GM18505 (cell line): ENCODE results near the gene MEIOB.

ENCODE experiments used
- ATAC-seq: cut with Tn5 transposase; IDR thresholded peaks from one replicate; pipeline ENCODE4 v1.9.1; 2021; ENCODE audit not compliant: unreplicated experiment
- POLR2A ChIP-seq: IDR thresholded peaks from 4 replicates; pipeline ENCODE4 v1.6.1; 2011; ENCODE audit warnings: borderline replicate concordance; ENCODE audit not compliant: insufficient read depth, insufficient read length; ENCODE audit errors: extremely low read depth

The MEIOB gene

DNA sequence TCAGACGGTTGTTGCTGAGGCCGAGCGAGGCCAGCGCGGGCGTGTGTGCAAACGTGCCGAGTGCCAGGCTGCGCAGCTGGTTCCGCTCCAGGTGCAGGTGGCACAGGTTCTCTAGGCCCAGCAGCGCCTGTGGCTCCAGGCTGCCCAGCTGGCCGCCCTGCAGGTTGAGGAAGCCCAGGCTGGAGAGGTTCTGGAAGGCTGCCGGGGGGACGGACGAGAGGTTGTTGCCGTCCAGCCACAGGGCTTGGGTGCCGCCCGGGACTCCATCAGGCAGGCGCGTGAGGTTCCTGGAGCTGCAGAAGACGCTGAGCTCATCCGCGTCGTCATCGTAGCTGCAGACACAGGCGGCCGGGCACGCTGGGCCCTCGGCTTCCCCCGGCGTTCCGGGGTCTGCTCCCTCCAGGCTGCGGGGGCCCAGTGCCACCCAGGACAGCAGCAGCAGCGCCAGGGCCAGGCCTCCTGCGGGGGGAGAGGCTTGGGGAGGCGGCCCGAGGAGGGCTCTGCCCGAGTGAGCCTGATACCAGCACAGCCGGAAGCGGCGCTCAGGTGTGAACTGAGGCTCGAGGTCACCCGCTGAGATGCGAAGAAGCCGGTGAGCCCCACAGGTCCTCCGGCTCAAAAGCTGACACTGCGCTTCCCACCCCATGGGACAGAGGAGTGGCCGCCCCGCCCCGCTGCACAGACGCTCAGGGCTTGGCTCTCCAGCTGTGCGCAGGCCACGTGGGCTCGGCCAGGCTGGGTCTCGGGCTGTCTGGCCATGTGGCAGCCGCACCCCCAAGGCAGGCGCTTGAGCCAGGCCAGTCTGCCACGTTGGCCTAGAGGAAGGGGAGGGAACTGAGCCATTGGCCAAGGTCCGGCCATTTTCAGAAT, 79.8 kb downstream of the MEIOB start:
- no peak for TF ChIP-seq POLR2A
- no peak for ATAC-seq

- no peak for ATAC-seq
- no peak for TF ChIP-seq POLR2A
Measured at GRCh38 chr16:1791256-1791942, 80.6 kb downstream of the MEIOB start.

- no peak for ATAC-seq
- TF ChIP-seq POLR2A: no peak
Measured at GRCh38 chr16:1790611-1791255, 81.2 kb downstream of the MEIOB start.

DNA sequence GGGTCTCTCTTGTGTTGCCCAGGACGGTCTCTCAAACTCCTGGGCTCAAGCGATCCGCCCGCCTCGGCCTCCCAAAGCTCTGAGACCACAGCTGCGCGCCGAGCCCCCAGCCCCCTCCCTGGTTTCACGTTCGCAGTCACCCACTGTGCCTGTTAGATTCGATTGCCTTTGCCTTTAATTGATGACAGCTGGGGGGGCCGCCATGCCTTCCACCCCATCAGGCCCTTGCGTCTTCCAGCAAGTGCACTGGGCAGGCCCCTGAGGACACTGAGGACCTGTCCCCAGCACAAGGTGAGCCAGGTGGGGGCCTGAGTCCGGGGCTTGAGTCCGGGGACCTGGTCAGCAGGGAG, 81.7 kb downstream of the MEIOB start:
- no peak for ATAC-seq

GRCh38 chr16:1789643-1790045, 82.3 kb downstream of the MEIOB start:
- no peak for ATAC-seq

More for the DNA sequence above, 81.7 kb downstream of the MEIOB start:
- TF ChIP-seq POLR2A: no peak

GRCh38 chr16:1788708-1789100, 83.3 kb downstream of the MEIOB start:
- TF ChIP-seq POLR2A: no peak
- no peak for ATAC-seq

More at GRCh38 chr16:1789643-1790045, 82.3 kb downstream of the MEIOB start:
- no peak for TF ChIP-seq POLR2A

- no peak for ATAC-seq
- TF ChIP-seq POLR2A: no peak
Measured at GRCh38 chr16:1788095-1788707, 83.8 kb downstream of the MEIOB start.

- no peak for TF ChIP-seq POLR2A
- ATAC-seq: no peak
Measured at GRCh38 chr16:1787322-1788094, 84.5 kb downstream of the MEIOB start.

DNA sequence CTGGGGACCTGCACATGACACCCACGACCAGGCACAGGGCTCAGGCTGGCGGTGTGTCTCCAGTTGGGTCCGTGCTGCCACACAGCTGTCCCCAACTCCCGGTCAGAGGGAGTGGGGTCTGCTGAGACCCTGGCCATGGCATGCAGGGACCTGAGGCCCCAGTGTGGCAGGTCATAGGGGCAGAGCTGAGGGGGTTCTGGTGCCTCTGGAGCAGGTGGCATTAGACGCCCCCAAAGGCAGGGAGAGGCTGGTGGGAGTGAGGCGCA, 85.0 kb downstream of the MEIOB start:
- no peak for TF ChIP-seq POLR2A
- no peak for ATAC-seq

DNA sequence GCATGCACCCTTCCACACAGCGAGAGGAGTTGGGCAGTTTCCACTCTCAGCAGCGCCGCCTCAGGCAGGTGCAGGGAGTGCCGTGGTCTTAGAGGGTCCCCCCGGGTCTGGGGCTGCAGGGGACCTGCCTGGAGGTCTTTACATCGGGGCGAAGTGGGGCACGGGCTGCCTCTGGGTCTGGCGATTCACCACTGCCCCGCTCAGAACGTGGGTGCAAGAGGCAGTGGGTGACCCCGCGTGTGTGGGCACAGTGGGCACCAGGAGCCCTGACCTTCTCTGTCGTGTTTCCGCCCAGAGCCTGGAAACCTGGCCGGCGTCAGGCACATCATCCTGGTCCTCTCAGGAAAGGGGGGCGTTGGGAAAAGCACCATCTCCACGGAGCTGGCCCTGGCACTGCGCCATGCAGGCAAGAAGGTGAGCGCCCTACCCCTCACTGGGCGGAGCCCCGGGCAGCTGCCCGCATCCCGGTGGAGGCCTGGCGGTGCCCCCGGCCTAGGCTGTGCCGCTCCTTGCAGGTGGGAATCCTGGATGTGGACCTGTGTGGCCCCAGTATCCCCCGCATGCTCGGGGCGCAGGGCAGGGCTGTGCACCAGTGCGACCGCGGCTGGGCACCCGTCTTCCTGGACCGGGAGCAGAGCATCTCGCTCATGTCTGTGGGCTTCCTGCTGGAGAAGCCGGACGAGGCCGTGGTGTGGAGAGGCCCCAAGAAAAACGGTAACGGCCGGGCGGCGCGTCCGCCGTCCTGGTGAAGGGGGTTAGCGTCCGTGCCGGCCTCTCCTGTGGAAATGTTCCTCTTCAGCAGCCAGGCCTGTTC, 85.5 kb downstream of the MEIOB start:
- no peak for TF ChIP-seq POLR2A
- ATAC-seq: no peak

DNA sequence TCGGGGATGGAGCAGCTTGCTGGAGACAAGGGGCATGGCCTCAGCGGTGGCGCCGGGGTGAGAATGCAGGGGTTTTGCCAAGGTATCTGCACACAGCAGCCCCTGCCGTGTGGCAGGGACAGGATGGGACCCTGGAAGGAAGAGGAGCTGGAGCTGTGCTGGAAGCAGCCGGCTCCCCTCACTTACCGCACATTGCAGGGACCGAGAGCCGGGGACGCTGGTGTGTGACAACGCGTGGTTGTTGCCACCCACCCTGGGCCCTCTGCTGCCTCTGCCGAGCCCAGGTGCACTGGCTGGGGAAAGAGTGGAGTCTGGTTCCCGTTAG, 86.2 kb downstream of the MEIOB start:
- ATAC-seq: no peak
- no peak for TF ChIP-seq POLR2A
